Sigmoid colon (tissue), 7 donors: ENCODE data around the gene SUCLG1. TPM values are rescaled to one million over a fixed set of nuclear protein-coding genes. Genes with fewer than 3 reads are reported as not detected.

Experiments used
- DNase-seq: peaks from one replicate; pipeline ENCODE4 v3.0.0-alpha.2; 2019
- H3K27ac ChIP-seq, 4 donors: fragments of 200-600 bp; sonication (generic); one replicate each; pipeline ENCODE4 v1.5.1; 2016 to 2019; ENCODE audit warnings: mild to moderate bottlenecking in 1 of 4
- H3K27me3 ChIP-seq, 3 donors: fragments of 200-600 bp; sonication (generic); one replicate each; pipeline ENCODE4 v1.5.1; 2019; ENCODE audit warnings: mild to moderate bottlenecking in 1 of 3
- H3K36me3 ChIP-seq, 4 donors: fragments of 200-600 bp; sonication (generic); one replicate each; pipeline ENCODE4 v1.5.1; 2016 to 2019
- H3K4me1 ChIP-seq, 4 donors: fragments of 200-600 bp; sonication (generic); one replicate each; pipeline ENCODE4 v1.5.1; 2017 to 2019
- H3K4me3 ChIP-seq, 4 donors: fragments of 200-600 bp; sonication (generic); one replicate each; pipeline ENCODE4 v1.5.1; 2017 to 2019; ENCODE audit warnings: mild to moderate bottlenecking in 2 of 4, moderate library complexity in 1 of 4
- H3K9me3 ChIP-seq, 4 donors: fragments of 200-600 bp in 3 of 4; sonication (generic) in 3 of 4; one replicate each; pipeline versions ENCODE4 v1.5.1 to v1.6.1; 2013 to 2019
- CTCF ChIP-seq, 4 experiments: fragments of 450-650 bp in 3 of 4; fragments of 200-600 bp in 1 of 4; IDR thresholded peaks; one replicate each; pipeline ENCODE4 v1.5.1; 2016 to 2019; ENCODE audit warnings: antibody characterized with exemption in 4 of 4, mild to moderate bottlenecking in 3 of 4, moderate library complexity in 2 of 4
- EP300 ChIP-seq, 4 donors: sonication (generic); formaldehyde crosslinking; IDR thresholded peaks; one replicate each; pipeline ENCODE4 v1.6.1; 2017; ENCODE audit warnings: antibody characterized with exemption in 4 of 4
- POLR2A ChIP-seq, 2 donors: fragments of 450-650 bp; IDR thresholded peaks; one replicate each; pipeline ENCODE4 v1.6.1; 2016; ENCODE audit warnings: antibody characterized with exemption in 2 of 2, mild to moderate bottlenecking in 2 of 2, moderate library complexity in 2 of 2
- POLR2AphosphoS5 ChIP-seq, 4 donors: sonication (generic); formaldehyde crosslinking; IDR thresholded peaks; one replicate each; pipeline ENCODE4 v1.6.1; 2017; ENCODE audit warnings: antibody characterized with exemption in 4 of 4
- WGBS, 2 donors: extraction: QIAGEN DNeasy Blood & Tissue Kit; methylation state at CpG; one replicate each; pipeline ENCODE4 v1.1.7; 2013; 5-methylcytosine and 5-hydroxymethylcytosine counted together
- intact Hi-C: fragments of 100-400 bp; cut with DNase I; formaldehyde crosslinking; loops from one replicate; pipeline ENCODE4 v1.15.1; 2023
- polyA plus RNA-seq, 3 donors: library from polyadenylated mRNA; stranded (reverse); fragments of 200-250 nt; gene quantifications; one replicate each; pipeline ENCODE4 v1.2.3, GENCODE V29; 2013
- total RNA-seq, 4 donors: library from RNA; depleted of rRNA; stranded (reverse); fragments of >200 nt; gene quantifications; one replicate each; pipeline ENCODE4 v1.1.0, GENCODE V29; 2016
- donor health status: healthy with polysubstance abuse.
- donor health status: Bipolar disorder and iron deficiency.
- donor health status: healthy.

The SUCLG1 gene
- total and polyA plus RNA-seq, 7 donors, result 75.6 to 423 (median 125) TPM

GRCh38 chr2:84491256-84491655, 32.2 kb upstream of the SUCLG1 start:
- Histone ChIP-seq H3K4me1 (no peaks in the 10 kb centered on the region), H3K4me3 (no peak overlapping the region), H3K36me3 (no peaks in the 10 kb centered on the region), H3K27me3 (no peaks in the 10 kb centered on the region), H3K9me3 (no peaks in the 10 kb centered on the region), H3K27ac (no peak overlapping the region)
- no peak for DNase-seq
- TF ChIP-seq CTCF (IDR thresholded peaks at IDR 0.05) (no peak), POLR2AphosphoS5 (IDR thresholded peaks at IDR 0.05) (no peak), POLR2A (IDR thresholded peaks at IDR 0.05) (no peak), EP300 (IDR thresholded peaks at IDR 0.05) (no peak)
- intact Hi-C loops, result loop anchor here (5.0 kb wide), 2 partner anchors 141 to 436 kb away; no protein-coding TSS in a partner anchor
- 44 to 78% methylated on average over 2 of the region's 2 CpGs for WGBS, 2 donors

- DNase-seq, result no peak
- H3K9me3 ChIP-seq, result no peaks in the 10 kb centered on the region
- intact Hi-C loops, result no loop called here
- H3K4me3 ChIP-seq, result no peak overlapping the region
- no peak for TF ChIP-seq EP300 (IDR thresholded peaks at IDR 0.05)
- no peak for TF ChIP-seq CTCF (IDR thresholded peaks at IDR 0.05)
- no peak for TF ChIP-seq POLR2AphosphoS5 (IDR thresholded peaks at IDR 0.05)
- no peak for TF ChIP-seq POLR2A (IDR thresholded peaks at IDR 0.05)
- H3K36me3 ChIP-seq, result no peaks in the 10 kb centered on the region
- H3K4me1 ChIP-seq, result no peaks in the 10 kb centered on the region
- no peaks in the 10 kb centered on the region for H3K27me3 ChIP-seq
- WGBS, 2 donors, result 32 to 63% methylated on average over 3 of the region's 3 CpGs
- no peak overlapping the region for H3K27ac ChIP-seq
These were observed 28.4 kb upstream of the SUCLG1 start for GRCh38 chr2:84487298-84487996.

GRCh38 chr2:84486441-84487115, 27.5 kb upstream of the SUCLG1 start:
- intact Hi-C loops, result no loop called here
- WGBS, 2 donors, result 25 to 64% methylated on average over 2 of the region's 2 CpGs

GRCh38 chr2:84483320-84483719, 24.2 kb upstream of the SUCLG1 start:
- Histone ChIP-seq H3K27me3 (no peaks in the 10 kb centered on the region), H3K4me1 (no peaks in the 10 kb centered on the region), H3K9me3 (no peaks in the 10 kb centered on the region), H3K27ac (no peak overlapping the region), H3K4me3 (no peak overlapping the region), H3K36me3 (no peaks in the 10 kb centered on the region)
- no peak for DNase-seq
- no peak for TF ChIP-seq CTCF (IDR thresholded peaks at IDR 0.05)
- no peak for TF ChIP-seq POLR2AphosphoS5 (IDR thresholded peaks at IDR 0.05)
- TF ChIP-seq EP300 (IDR thresholded peaks at IDR 0.05), result no peak
- TF ChIP-seq POLR2A (IDR thresholded peaks at IDR 0.05), result no peak
- WGBS, 2 donors, result 86 to 93% methylated on average over 1 of the region's 1 CpG
- intact Hi-C loops, result no loop called here

More at GRCh38 chr2:84486441-84487115, 27.5 kb upstream of the SUCLG1 start:
- Histone ChIP-seq H3K36me3 (no peaks in the 10 kb centered on the region), H3K27ac (no peak overlapping the region), H3K9me3 (no peaks in the 10 kb centered on the region), H3K4me1 (no peaks in the 10 kb centered on the region), H3K27me3 (no peaks in the 10 kb centered on the region), H3K4me3 (no peak overlapping the region)
- no peak for DNase-seq
- no peak for TF ChIP-seq POLR2A (IDR thresholded peaks at IDR 0.05)
- no peak for TF ChIP-seq EP300 (IDR thresholded peaks at IDR 0.05)
- no peak for TF ChIP-seq POLR2AphosphoS5 (IDR thresholded peaks at IDR 0.05)
- no peak for TF ChIP-seq CTCF (IDR thresholded peaks at IDR 0.05)
